Measurements from ENCODE around the gene C1orf74.

DNA sequence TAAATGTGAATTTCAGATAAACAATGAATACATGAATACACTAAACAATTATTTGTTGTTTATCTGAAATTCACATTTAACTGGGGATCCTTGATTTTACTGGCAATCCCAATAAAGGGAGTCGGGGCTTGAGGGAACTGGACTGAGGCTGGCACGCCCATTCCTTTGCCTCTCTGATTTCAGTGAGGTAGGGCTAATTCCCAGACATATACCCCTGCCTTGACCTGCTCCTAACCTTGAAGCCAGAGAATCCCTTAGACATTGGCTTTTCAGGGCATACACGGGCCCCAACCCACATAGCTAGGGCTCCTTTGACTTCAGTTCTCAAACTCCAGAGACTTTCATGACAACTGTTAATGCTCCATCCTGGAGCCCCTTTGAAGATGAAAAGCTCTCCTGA lies 32.6 kb upstream of the C1orf74 start:
- TF ChIP-seq, protein P1, sequence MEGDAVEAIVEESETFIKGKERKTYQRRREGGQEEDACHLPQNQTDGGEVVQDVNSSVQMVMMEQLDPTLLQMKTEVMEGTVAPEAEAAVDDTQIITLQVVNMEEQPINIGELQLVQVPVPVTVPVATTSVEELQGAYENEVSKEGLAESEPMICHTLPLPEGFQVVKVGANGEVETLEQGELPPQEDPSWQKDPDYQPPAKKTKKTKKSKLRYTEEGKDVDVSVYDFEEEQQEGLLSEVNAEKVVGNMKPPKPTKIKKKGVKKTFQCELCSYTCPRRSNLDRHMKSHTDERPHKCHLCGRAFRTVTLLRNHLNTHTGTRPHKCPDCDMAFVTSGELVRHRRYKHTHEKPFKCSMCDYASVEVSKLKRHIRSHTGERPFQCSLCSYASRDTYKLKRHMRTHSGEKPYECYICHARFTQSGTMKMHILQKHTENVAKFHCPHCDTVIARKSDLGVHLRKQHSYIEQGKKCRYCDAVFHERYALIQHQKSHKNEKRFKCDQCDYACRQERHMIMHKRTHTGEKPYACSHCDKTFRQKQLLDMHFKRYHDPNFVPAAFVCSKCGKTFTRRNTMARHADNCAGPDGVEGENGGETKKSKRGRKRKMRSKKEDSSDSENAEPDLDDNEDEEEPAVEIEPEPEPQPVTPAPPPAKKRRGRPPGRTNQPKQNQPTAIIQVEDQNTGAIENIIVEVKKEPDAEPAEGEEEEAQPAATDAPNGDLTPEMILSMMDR (IDR thresholded peaks at IDR 0.05; ENCODE audit: insufficient read depth, low read depth, low read length) = no peak
- TF ChIP-seq EZH2 (IDR thresholded peaks at IDR 0.05; ENCODE audit: insufficient read depth, low read length) = no peak

Data from astrocyte (in vitro differentiated cells and primary cell).